HUDEP-2 (cell line): ENCODE data around the gene NBPF9.
"Not testable (repeated sequence)": the region's sequence is repeated elsewhere in the genome, so short reads cannot be mapped to it uniquely, and the experiment has no call there.

Experiments used
- DNase-seq, 76 experiments: peaks; one replicate each; lab custom pipeline; 2025; ENCODE audit not compliant: unreplicated experiment in 76 of 76; lab: John Stamatoyannopoulos, UW

Gene NBPF9

DNA sequence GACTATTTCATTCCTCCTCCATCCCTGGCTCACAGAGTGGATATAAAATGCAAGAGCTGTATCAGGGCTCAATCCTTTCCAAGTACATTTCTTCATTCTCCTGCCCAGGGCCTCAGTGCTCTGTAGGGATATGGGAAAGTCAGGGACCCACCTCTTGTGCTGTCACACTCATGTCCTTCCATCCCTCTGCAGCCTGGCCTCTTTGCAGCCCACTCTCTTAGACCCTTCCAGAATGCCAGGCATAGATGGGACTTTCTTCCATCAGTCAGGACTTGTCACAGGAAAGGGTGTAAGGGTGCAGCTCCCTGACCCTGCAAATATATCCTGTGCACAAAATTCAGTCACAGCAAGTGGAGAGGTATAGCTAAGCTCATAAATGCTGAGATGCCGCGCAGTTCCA, 86.7 kb downstream of the NBPF9 start:
- not testable (repeated sequence) for DNase-seq

DNA sequence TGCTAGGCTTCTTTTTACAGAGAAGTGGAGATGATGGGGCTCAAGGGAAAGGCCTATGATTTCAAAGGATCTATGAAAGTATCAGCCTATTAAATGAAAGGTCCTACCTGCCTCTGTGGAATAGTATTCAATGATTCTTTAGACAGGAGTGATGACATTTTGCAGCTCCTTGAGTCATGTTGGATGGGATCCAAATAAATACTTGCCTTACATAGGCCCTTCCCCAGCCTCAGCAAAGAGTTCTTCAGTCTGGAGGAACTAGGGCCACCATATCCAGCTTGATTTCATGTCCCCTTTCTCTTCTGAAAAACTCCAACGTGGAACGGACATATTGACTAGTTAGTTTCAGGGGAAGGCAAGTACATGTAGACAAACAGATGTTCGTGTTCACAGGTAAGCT, 87.8 kb downstream of the NBPF9 start:
- DNase-seq = not testable (repeated sequence)

DNA sequence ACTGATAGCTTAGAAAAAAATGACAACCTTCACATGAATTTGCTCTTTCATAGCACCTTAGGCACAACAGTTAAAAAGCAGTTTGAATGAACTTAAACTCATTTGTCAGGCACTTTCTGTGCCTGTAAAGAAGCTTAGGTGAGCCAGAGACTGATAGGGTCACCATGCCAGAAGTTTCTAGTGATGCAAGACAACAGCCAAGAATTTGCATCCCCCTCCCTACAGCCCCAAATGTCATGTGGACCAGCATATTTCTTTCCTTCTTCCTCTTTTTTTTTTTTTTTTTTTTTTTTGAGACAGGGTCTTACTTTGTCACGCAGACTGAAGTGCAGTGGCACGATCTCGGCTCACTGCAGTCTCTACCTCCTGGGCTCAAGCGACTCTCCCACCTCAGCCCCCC, 89.8 kb downstream of the NBPF9 start:
- DNase-seq = not testable (repeated sequence)

DNA sequence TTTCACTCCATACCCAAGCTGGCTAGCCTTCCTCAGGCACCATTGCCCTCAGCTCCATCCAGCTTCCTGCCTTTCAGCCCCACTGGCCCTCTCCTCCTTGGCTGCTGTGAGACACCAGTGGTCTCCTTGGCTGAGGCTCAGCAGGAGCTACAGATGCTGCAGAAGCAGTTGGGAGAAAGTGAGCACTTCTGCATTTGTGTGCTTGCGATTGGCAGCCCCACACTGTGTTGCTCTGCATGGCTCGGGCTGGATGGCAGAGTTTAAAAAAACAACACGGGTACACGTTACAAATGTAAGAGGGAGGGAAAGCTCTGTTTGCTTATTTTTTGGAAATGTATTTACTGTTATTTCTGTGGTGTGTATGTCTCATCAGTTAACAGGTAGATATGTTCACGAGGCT, 90.8 kb downstream of the NBPF9 start:
- not testable (repeated sequence) for DNase-seq

DNA sequence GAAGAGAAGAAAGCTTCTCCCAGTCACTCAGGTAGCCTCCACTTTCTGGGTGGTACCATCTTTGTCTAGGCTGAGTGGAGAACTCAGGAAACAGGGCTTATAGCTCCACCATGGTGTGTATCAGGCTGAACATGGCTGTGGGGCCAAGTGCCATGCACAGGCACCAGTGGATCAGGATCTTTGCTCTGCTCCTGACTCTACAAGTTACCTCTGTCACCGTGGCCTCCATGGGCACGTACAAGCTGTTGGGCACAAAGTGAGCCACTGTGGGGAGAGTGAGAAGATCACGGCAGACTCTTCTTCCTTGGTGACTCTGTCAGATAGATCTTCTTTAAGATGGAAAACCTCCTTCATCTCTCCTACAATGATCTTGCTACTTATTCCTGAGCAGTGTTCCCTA, 93.6 kb downstream of the NBPF9 start:
- not testable (repeated sequence) for DNase-seq

DNA sequence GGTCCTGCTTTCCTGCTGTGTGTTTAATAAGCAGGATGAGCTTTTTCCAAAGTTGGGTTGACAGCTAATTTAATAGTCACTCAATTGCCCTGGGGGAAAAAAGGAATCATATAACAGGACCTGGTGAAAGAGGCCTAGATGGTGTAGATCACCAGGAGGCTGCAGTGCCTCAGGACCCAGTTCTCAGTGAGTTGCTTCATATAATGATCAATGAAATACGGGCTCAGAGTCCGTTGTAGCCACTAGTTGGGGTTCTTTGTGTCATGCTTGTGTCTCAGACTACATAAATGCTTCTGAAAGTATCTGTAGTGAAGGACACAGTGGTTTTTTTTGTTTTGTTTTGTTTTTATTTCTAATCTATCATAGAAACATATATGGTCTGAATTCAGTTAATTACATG, 94.6 kb downstream of the NBPF9 start:
- DNase-seq = not testable (repeated sequence)

DNA sequence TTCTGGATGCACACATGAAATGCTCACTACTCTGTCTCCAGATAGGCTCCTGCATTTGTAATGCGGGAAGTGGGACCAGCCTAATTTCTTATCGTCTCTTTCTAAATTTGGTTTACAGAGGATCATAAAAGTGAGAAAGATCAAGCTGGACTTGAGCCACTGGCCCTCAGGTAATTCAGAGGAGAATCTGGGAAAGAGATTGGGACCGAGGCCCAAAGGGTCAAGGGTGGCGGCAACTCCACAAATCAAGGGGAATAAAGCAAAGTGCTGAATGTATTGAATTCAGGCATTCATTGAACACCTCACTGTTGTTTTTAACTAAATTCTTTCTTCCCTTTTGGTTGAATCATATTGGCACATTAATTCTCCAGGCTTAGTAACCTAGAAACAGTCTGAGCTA, 95.0 kb downstream of the NBPF9 start:
- DNase-seq = not testable (repeated sequence)
